CD1c-positive myeloid dendritic cell (primary cell): ENCODE results near the gene KDM3B.
"Not testable (repeated sequence)": the region's sequence is repeated elsewhere in the genome, so short reads cannot be mapped to it uniquely, and the experiment has no call there.

Source experiments
- DNase-seq: peaks from one replicate; pipeline ENCODE4 v3.0.0-alpha.2; 2016; ENCODE audit errors: extremely low spot score

The KDM3B gene

GRCh38 chr5:138466900-138467710 lies 114.6 kb downstream of the KDM3B start:
- no peak for DNase-seq

- no peak for DNase-seq
These were observed 115.2 kb downstream of the KDM3B start for GRCh38 chr5:138467711-138468132.

GRCh38 chr5:138468133-138468965 lies 115.9 kb downstream of the KDM3B start:
- DNase-seq, result peak; percentile 68

DNA sequence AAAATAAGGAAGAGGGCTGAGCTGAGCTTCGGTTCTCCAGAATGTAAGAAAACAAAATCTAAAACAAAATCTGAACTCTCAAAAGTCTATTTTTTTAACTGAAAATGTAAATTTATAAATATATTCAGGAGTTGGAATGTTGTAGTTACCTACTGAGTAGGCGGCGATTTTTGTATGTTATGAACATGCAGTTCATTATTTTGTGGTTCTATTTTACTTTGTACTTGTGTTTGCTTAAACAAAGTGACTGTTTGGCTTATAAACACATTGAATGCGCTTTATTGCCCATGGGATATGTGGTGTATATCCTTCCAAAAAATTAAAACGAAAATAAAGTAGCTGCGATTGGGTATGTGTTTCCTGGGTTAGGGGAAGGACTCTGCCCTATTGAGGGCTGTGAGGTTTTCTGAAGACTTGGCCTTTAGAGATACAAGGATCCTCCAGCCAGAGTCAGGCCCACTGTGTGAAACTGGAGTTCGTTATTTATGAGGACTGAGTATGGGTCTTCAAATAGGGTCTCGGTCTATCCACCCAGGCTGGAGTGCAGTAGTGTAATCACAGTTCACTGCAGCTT lies 116.6 kb downstream of the KDM3B start:
- DNase-seq, result no peak

DNA sequence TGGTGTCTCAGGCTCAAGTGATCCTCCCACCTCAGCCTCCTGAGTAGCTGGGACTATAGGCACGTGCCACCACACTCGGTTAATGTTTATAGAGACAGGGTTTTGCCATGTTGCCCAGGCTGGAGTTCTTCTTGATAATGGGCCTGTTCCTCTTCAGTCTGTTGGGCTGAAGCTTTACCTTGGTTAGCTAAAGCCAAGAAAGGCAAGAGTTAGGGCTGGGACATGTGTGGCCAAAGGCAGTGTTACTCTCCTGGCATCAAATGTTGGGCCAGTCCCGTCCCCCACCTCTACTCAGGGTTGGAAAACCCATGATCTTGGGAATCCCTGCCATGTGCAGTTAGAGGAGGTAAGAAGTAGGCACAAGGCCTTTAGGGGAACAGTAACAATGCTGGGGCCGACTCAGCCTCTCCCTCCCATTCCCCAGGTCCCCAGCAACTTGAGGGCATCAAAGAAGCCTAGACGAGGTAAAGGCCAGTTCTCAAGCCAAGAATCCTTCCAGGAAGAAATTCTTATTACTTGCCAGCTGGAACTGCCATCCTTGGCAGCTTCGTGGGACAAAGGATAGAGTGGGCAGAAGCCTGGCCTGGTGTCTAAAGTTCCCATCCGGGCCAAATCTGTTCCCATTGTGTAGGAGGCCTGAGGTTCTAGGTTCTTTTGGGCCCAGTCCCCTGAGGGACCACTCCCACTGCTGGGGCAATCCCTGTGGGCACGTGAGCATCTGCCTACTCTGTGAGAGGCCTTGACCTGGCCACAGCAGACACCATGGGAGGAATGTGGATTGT lies 117.2 kb downstream of the KDM3B start:
- no peak for DNase-seq

- DNase-seq, result no peak
These were observed 118.0 kb downstream of the KDM3B start for GRCh38 chr5:138470322-138471051.

GRCh38 chr5:138471052-138471361 lies 118.5 kb downstream of the KDM3B start:
- DNase-seq, result no peak

DNA sequence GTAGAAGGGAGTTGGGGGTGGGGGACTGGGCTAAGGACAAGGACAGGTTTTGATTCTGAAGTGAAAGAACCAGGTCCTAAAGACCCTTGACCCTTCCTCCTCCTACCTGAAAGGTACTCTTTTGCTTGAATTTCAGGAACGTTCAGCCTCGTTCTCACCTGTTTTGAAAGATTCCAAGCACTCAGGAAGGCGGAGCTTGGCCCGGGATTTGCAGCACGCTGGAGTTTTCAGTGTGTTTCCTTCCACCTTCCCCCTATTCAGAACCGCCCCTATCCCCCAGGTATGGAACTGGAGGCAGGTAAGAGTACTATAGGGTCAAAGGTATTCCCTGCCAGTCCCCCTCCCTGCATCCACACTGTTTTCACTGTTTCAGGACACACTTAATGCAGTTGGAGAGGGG lies 119.9 kb downstream of the KDM3B start:
- DNase-seq, result no peak

DNA sequence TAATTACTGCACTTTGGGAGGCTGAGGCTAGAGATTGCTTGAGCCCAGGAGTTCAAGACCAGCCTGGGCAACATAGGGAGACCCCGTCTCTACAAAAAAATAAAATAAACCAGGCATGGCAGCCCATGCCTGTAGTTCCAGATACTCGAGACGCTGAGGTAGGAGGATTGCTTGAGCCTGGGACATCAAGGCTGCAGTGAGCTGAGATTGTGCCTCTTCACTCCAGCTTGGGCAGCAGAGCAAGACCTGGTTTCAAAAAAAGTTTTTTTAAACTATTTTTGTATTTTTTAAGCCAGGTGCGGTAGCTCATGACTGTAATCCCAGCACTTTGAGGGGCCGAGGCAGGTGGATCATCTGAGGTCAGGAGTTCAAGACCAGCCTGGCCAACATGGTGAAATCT lies 120.7 kb downstream of the KDM3B start:
- DNase-seq, result not testable (repeated sequence)

- DNase-seq, result no peak
These were observed 124.4 kb downstream of the KDM3B start for GRCh38 chr5:138476918-138477317.

DNA sequence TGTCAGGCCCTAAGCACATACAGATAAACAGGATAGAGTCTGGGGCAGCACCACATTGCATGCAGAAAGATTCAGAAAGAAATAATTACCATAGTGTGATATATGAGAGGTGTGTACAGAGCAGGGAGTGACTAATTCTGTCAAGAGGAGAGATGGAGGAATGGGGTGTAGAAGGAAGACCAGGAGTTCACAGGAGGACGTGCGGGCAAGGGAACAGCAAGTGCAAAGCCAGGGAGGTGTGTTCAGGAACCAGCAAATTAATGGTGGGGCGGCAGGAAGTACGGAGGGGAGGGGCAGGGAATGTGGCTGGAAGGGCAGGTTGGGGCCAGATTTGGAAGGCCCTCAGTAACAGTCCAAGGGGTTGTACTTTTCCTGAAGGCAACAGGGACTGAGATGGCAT lies 130.2 kb downstream of the KDM3B start:
- no peak for DNase-seq
